Fibroblast of lung (primary cell): Measurements from ENCODE around the gene SH2D4B.

Source experiments
- EZH2 ChIP-seq: IDR thresholded peaks from 2 replicates; pipeline ENCODE4 v1.5.1; 2012; ENCODE audit warnings: low read length, control low read depth, mild to moderate bottlenecking; ENCODE audit errors: missing control alignments
- TF ChIP-seq, protein P1 (sequence below), 2 donors: IDR thresholded peaks in 1 of 2; conservative IDR thresholded peaks in 1 of 2; 1 replicate in 1 of 2; 2 replicates in 1 of 2; pipeline ENCODE4 v1.5.1; 2011 to 2012; ENCODE audit warnings: low read length in 2 of 2, control low read depth in 1 of 2, inconsistent platforms in 1 of 2, low read depth in 1 of 2, mild to moderate bottlenecking in 1 of 2

DNA sequence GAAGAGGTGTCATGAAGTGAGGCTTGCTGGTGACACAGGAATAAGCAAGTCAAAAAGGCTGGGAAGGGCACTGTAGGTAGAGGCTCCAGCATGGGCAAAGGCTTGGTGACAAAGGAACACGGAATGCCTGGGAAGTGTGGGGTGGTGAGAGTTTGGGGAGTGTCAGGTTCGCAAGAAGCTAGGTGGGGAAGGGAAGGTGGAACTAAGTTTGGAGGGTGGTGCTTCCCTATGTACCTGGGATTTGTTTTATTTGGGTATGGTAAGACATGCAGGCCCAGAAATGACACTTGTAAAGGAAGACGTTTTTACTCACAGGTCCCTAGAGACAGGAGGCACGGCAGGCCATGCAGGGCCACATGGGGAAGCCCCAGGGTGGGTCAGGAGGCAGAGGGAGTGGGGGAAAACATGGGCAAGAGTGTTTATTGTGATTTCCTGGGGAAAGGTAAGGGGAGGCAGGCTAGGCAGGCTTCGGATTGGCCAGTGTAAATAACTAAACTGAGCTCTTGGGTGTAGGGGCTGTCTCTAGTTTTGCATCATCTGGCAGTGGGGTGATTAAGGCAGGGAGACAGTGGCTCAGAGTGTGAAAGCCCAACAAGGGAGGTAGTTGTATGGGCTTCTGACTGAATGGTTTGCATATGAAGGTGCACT, 52.1 kb downstream of the SH2D4B start:
- TF ChIP-seq, protein P1, sequence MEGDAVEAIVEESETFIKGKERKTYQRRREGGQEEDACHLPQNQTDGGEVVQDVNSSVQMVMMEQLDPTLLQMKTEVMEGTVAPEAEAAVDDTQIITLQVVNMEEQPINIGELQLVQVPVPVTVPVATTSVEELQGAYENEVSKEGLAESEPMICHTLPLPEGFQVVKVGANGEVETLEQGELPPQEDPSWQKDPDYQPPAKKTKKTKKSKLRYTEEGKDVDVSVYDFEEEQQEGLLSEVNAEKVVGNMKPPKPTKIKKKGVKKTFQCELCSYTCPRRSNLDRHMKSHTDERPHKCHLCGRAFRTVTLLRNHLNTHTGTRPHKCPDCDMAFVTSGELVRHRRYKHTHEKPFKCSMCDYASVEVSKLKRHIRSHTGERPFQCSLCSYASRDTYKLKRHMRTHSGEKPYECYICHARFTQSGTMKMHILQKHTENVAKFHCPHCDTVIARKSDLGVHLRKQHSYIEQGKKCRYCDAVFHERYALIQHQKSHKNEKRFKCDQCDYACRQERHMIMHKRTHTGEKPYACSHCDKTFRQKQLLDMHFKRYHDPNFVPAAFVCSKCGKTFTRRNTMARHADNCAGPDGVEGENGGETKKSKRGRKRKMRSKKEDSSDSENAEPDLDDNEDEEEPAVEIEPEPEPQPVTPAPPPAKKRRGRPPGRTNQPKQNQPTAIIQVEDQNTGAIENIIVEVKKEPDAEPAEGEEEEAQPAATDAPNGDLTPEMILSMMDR (conservative IDR thresholded peaks at IDR 0.05 in 1 of 2, IDR thresholded peaks at IDR 0.05 in 1 of 2; ENCODE audit: low read depth in 1 of 2, low read length in 2 of 2): no peak
- TF ChIP-seq EZH2: no peak
